HepG2 (cell line): ENCODE data around the gene SLC11A1.

Experiments used
- CBX2 ChIP-seq, 2 experiments: fragments of 200-600 bp in 1 of 2; sonication (generic); formaldehyde crosslinking in 1 of 2; IDR thresholded peaks; 2 replicates each; pipeline versions ENCODE4 v1.7.0 to v1.8.1; 2018 to 2022; ENCODE audit warnings: low read depth in 2 of 2, low read length in 1 of 2, mild to moderate bottlenecking in 1 of 2, missing genetic modification reagents in 1 of 2
- FOXC1 ChIP-seq: sonication (generic); formaldehyde crosslinking; IDR thresholded peaks from 2 replicates; pipeline ENCODE4 v1.8.0; 2022; ENCODE audit warnings: mild to moderate bottlenecking, missing genetic modification reagents, borderline replicate concordance
- HMGA1 ChIP-seq: sonication (generic); formaldehyde crosslinking; conservative IDR thresholded peaks from 2 replicates; pipeline ENCODE4 v1.4.0; 2020; ENCODE audit warnings: missing genetic modification reagents
- JARID2 ChIP-seq: sonication (generic); formaldehyde crosslinking; IDR thresholded peaks from 2 replicates; pipeline ENCODE4 v1.8.1; 2023; ENCODE audit warnings: missing genetic modification reagents, inconsistent platforms; ENCODE audit not compliant: insufficient replicate concordance
- SMAD3 ChIP-seq: sonication (generic); formaldehyde crosslinking; IDR thresholded peaks from 2 replicates; pipeline ENCODE4 v1.4.0; 2020; ENCODE audit warnings: missing genetic modification reagents
- SMARCE1 ChIP-seq: fragments of 450-650 bp; IDR thresholded peaks from 2 replicates; pipeline ENCODE4 v1.6.1; 2017; ENCODE audit warnings: borderline replicate concordance
- SNAI1 ChIP-seq: sonication (generic); formaldehyde crosslinking; IDR thresholded peaks from 2 replicates; pipeline ENCODE4 v1.5.0; 2020; ENCODE audit warnings: mild to moderate bottlenecking, missing genetic modification reagents, borderline replicate concordance
- ZMYM4 ChIP-seq: sonication (generic); formaldehyde crosslinking; IDR thresholded peaks from 2 replicates; pipeline ENCODE4 v1.8.1; 2023; ENCODE audit warnings: mild to moderate bottlenecking, missing genetic modification reagents
- ZNF138 ChIP-seq: sonication (generic); formaldehyde crosslinking; IDR thresholded peaks from 2 replicates; pipeline ENCODE4 v1.5.0; 2020; ENCODE audit warnings: mild to moderate bottlenecking, low read depth, missing genetic modification reagents
- ZNF878 ChIP-seq: sonication (generic); formaldehyde crosslinking; IDR thresholded peaks from 2 replicates; pipeline ENCODE4 v1.8.1; 2023; ENCODE audit warnings: mild to moderate bottlenecking, missing genetic modification reagents, moderate library complexity
- ZSCAN5A ChIP-seq: sonication (generic); formaldehyde crosslinking; IDR thresholded peaks from 2 replicates; pipeline ENCODE4 v1.8.0; 2022; ENCODE audit warnings: mild to moderate bottlenecking, missing genetic modification reagents, borderline replicate concordance

DNA sequence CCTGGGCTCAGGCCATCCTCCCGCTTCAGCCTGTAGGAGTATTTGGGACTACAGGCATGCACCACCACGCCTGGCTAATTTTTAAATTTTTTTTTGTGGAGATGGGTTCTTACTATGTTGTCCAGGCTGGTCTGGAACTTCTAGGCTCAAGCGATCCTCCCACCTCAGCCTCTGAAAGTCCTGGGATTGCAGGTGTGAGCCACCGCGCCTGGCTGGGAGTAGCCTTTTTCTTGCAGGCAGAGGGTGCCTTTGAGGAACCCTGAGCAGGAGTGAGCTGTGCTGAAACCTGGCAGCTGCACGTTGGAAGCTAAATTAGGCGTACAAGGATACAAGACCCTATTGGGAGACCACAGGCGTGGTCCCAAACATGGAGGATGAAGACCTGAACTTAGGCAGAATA, 25.6 kb downstream of the SLC11A1 start:
- TF ChIP-seq SMAD3 (CRISPR knock-in tag) = no peak
- no peak for TF ChIP-seq HMGA1 (CRISPR knock-in tag)
- no peak for TF ChIP-seq SNAI1
- no peak for TF ChIP-seq JARID2 (CRISPR knock-in tag)
- TF ChIP-seq ZNF878 (CRISPR knock-in tag) = no peak
- TF ChIP-seq CBX2 (IDR thresholded peaks at IDR 0.05; ENCODE audit: low read depth, low read length) = no peak
- TF ChIP-seq CBX2 (CRISPR knock-in tag; IDR thresholded peaks at IDR 0.05; ENCODE audit: low read depth) = no peak
- TF ChIP-seq ZNF138 = no peak
- TF ChIP-seq ZMYM4 (CRISPR knock-in tag) = no peak
- no peak for TF ChIP-seq SMARCE1
- no peak for TF ChIP-seq FOXC1 (CRISPR knock-in tag)
- no peak for TF ChIP-seq ZSCAN5A (CRISPR knock-in tag)
